Measurements from ENCODE around the gene C1S. TPM values are rescaled to one million over a fixed set of nuclear protein-coding genes. Genes with fewer than 3 reads are reported as not detected.

C1S gene
- total and polyA plus RNA-seq, 2 donors (not counting 3 experiments of a cell fraction or from before 2014, with no cell fraction given): 0.32 to 0.38 TPM

GRCh38 chr12:7042842-7043241, 17.7 kb upstream of the C1S start:
- Histone ChIP-seq H3K36me3 (ENCODE audit: control insufficient read depth in 2 of 2, extremely low read depth in 1 of 2, insufficient read depth in 2 of 2, low read length in 2 of 2) (no peaks in the 10 kb centered on the region), H3K27me3 (ENCODE audit: control insufficient read depth in 2 of 2, insufficient read depth in 2 of 2, low read length in 2 of 2) (peaks cover 2 to 3% of the 10 kb centered on the region in 2 experiments), H3K4me1 (ENCODE audit: control insufficient read depth, extremely low read depth, insufficient read depth, low read length) (peaks cover 6% of the 10 kb centered on the region), H2AFZ (ENCODE audit: low read depth, low read length) (no peak overlapping the region), H4K20me1 (replicated peaks; ENCODE audit: control insufficient read depth, extremely low read depth, insufficient read depth, low read length) (no peaks in the 10 kb centered on the region), H3K4me2 (ENCODE audit: insufficient read depth, low read length) (no peak overlapping the region), H3K27ac (ENCODE audit: insufficient read depth, low read depth, low read length) (no peak overlapping the region), H3K9me1 (replicated peaks; ENCODE audit: control insufficient read depth, extremely low read depth, insufficient read depth, low read length) (no peaks in the 10 kb centered on the region), H3K9ac (replicated peaks; ENCODE audit: extremely low read depth, insufficient read depth, low read length) (no peak overlapping the region), H3K79me2 (ENCODE audit: control insufficient read depth, insufficient read depth, low read length) (no peaks in the 10 kb centered on the region), H3K9me3 (replicated peaks; ENCODE audit: control insufficient read depth, insufficient read depth, low read length) (no peaks in the 10 kb centered on the region), H3K4me3 (replicated peaks in 1 of 3; ENCODE audit: insufficient read depth in 1 of 3, low read depth in 1 of 3, low read length in 3 of 3) (no peak overlapping the region)
- DNase-seq (ENCODE audit: low read depth, low spot score): peak; percentile 43
- CTCF ChIA-PET: interaction anchor here (0.6 to 1.6 kb wide), 4 partner anchors 9 to 78 kb away, joined by 3 to 7 read pairs (median 4); no protein-coding TSS in a partner anchor
- POLR2A ChIA-PET: no interaction called here
- dilution Hi-C loops (cut with MboI; ENCODE audit: extremely low pct_ligation_motif_present, low sequenced_read_pairs): no loop called here
- no peak for FAIRE-seq
- no TSS peak for BruUV-seq (replicated peaks)
- intact Hi-C loops (cut with micrococcal nuclease): loop anchor here (1.0 to 2.0 kb wide), 2 partner anchors 24 to 99 kb away; partner anchors contain the start of genes C12orf57 and LPCAT3
- no peak for TF ChIP-seq MYC (IDR thresholded peaks at IDR 0.05; ENCODE audit: low read depth, low read length)
- TF ChIP-seq, protein P1, sequence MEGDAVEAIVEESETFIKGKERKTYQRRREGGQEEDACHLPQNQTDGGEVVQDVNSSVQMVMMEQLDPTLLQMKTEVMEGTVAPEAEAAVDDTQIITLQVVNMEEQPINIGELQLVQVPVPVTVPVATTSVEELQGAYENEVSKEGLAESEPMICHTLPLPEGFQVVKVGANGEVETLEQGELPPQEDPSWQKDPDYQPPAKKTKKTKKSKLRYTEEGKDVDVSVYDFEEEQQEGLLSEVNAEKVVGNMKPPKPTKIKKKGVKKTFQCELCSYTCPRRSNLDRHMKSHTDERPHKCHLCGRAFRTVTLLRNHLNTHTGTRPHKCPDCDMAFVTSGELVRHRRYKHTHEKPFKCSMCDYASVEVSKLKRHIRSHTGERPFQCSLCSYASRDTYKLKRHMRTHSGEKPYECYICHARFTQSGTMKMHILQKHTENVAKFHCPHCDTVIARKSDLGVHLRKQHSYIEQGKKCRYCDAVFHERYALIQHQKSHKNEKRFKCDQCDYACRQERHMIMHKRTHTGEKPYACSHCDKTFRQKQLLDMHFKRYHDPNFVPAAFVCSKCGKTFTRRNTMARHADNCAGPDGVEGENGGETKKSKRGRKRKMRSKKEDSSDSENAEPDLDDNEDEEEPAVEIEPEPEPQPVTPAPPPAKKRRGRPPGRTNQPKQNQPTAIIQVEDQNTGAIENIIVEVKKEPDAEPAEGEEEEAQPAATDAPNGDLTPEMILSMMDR (IDR thresholded peaks at IDR 0.05; ENCODE audit: extremely low read depth in 1 of 2, insufficient read depth in 1 of 2, low read depth in 1 of 2, low read length in 2 of 2): peak; percentile 9 to 24

- Histone ChIP-seq H3K79me2 (ENCODE audit: control insufficient read depth, insufficient read depth, low read length) (no peaks in the 10 kb centered on the region), H3K9me1 (replicated peaks; ENCODE audit: control insufficient read depth, extremely low read depth, insufficient read depth, low read length) (no peaks in the 10 kb centered on the region), H4K20me1 (replicated peaks; ENCODE audit: control insufficient read depth, extremely low read depth, insufficient read depth, low read length) (no peaks in the 10 kb centered on the region), H3K9me3 (replicated peaks; ENCODE audit: control insufficient read depth, insufficient read depth, low read length) (no peaks in the 10 kb centered on the region), H3K9ac (replicated peaks; ENCODE audit: extremely low read depth, insufficient read depth, low read length) (no peak overlapping the region), H2AFZ (ENCODE audit: low read depth, low read length) (no peak overlapping the region), H3K27me3 (ENCODE audit: control insufficient read depth in 2 of 2, insufficient read depth in 2 of 2, low read length in 2 of 2) (peaks cover 2 to 3% of the 10 kb centered on the region in 2 experiments), H3K36me3 (ENCODE audit: control insufficient read depth in 2 of 2, extremely low read depth in 1 of 2, insufficient read depth in 2 of 2, low read length in 2 of 2) (no peaks in the 10 kb centered on the region), H3K4me1 (ENCODE audit: control insufficient read depth, extremely low read depth, insufficient read depth, low read length) (peaks cover 6% of the 10 kb centered on the region), H3K4me3 (replicated peaks in 1 of 3; ENCODE audit: insufficient read depth in 1 of 3, low read depth in 1 of 3, low read length in 3 of 3) (no peak overlapping the region), H3K27ac (ENCODE audit: insufficient read depth, low read depth, low read length) (no peak overlapping the region), H3K4me2 (ENCODE audit: insufficient read depth, low read length) (no peak overlapping the region)
- BruUV-seq (replicated peaks): no TSS peak
- DNase-seq (ENCODE audit: low read depth, low spot score) (no peak), FAIRE-seq (no peak)
- dilution Hi-C loops (cut with MboI; ENCODE audit: extremely low pct_ligation_motif_present, low sequenced_read_pairs) (no loop called here), intact Hi-C loops (cut with micrococcal nuclease) (no loop called here)
- ChIA-PET POLR2A (no interaction called here), CTCF (no interaction called here)
- no peak for TF ChIP-seq FOS (IDR thresholded peaks at IDR 0.05; ENCODE audit: borderline replicate concordance, insufficient read depth, low read length)
- TF ChIP-seq POLR2AphosphoS5 (IDR thresholded peaks at IDR 0.05; ENCODE audit: insufficient read depth, low read depth, low read length): no peak
- TF ChIP-seq EZH2 (IDR thresholded peaks at IDR 0.05; ENCODE audit: borderline replicate concordance, low read depth, low read length, severe bottlenecking): no peak
- TF ChIP-seq JUN (IDR thresholded peaks at IDR 0.05; ENCODE audit: borderline replicate concordance, insufficient read depth, insufficient read length, low read depth): no peak
- TF ChIP-seq POLR2A (IDR thresholded peaks at IDR 0.05; ENCODE audit: low read depth, low read length): no peak
- no peak for TF ChIP-seq GATA2 (IDR thresholded peaks at IDR 0.05; ENCODE audit: insufficient read depth, insufficient read length, low read depth, low read length)
- TF ChIP-seq, protein P1 (IDR thresholded peaks at IDR 0.05; ENCODE audit: extremely low read depth in 1 of 2, insufficient read depth in 1 of 2, low read depth in 1 of 2, low read length in 2 of 2): no peak
- TF ChIP-seq, protein P2, sequence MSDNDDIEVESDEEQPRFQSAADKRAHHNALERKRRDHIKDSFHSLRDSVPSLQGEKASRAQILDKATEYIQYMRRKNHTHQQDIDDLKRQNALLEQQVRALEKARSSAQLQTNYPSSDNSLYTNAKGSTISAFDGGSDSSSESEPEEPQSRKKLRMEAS (IDR thresholded peaks at IDR 0.05; ENCODE audit: insufficient read depth, insufficient read length): no peak
- no peak for TF ChIP-seq MYC (IDR thresholded peaks at IDR 0.05; ENCODE audit: low read depth, low read length)
Observed at GRCh38 chr12:7045913-7046312, 14.6 kb upstream of the C1S start.

All from endothelial cell of umbilical vein (primary cell).